Fibroblast of skin of right quadriceps (primary cell): ENCODE measurements around the gene ZSWIM6.

Experiments used
- DNase-seq: peaks from one replicate; pipeline ENCODE4 v3.0.0-alpha.2; 2013

Gene ZSWIM6

GRCh38 chr5:61333321-61333953, 1.4 kb downstream of the ZSWIM6 start:
- DNase-seq: no peak

- no peak for DNase-seq
Observed at GRCh38 chr5:61333954-61334867, 2.2 kb downstream of the ZSWIM6 start.

GRCh38 chr5:61334868-61335615, 3.0 kb downstream of the ZSWIM6 start:
- peak; percentile 79 for DNase-seq

GRCh38 chr5:61339764-61340163, 7.7 kb downstream of the ZSWIM6 start:
- no peak for DNase-seq

GRCh38 chr5:61340775-61341361, 8.8 kb downstream of the ZSWIM6 start:
- DNase-seq: no peak

- DNase-seq: peak; percentile 62
Observed at GRCh38 chr5:61342071-61342501, 10.0 kb downstream of the ZSWIM6 start.

GRCh38 chr5:61344187-61344944, 12.3 kb downstream of the ZSWIM6 start:
- DNase-seq: no peak

- peak; percentile 46 for DNase-seq
Observed at GRCh38 chr5:61346511-61346910, 14.5 kb downstream of the ZSWIM6 start.

GRCh38 chr5:61347080-61347479, 15.0 kb downstream of the ZSWIM6 start:
- DNase-seq: no peak

GRCh38 chr5:61348447-61348846, 16.4 kb downstream of the ZSWIM6 start:
- no peak for DNase-seq

GRCh38 chr5:61349935-61350334, 17.9 kb downstream of the ZSWIM6 start:
- no peak for DNase-seq

GRCh38 chr5:61350535-61350934, 18.5 kb downstream of the ZSWIM6 start:
- DNase-seq: no peak

- DNase-seq: no peak
Observed at GRCh38 chr5:61351733-61352132, 19.7 kb downstream of the ZSWIM6 start.

GRCh38 chr5:61352180-61352579, 20.1 kb downstream of the ZSWIM6 start:
- DNase-seq: no peak

GRCh38 chr5:61352612-61353156, 20.6 kb downstream of the ZSWIM6 start:
- DNase-seq: no peak

GRCh38 chr5:61353293-61353692, 21.2 kb downstream of the ZSWIM6 start:
- DNase-seq: no peak

GRCh38 chr5:61354199-61354598, 22.1 kb downstream of the ZSWIM6 start:
- no peak for DNase-seq

- no peak for DNase-seq
Observed at GRCh38 chr5:61357745-61358144, 25.7 kb downstream of the ZSWIM6 start.

GRCh38 chr5:61362796-61363368, 30.8 kb downstream of the ZSWIM6 start:
- DNase-seq: peak; percentile 28

- DNase-seq: peak; percentile 53
Observed at GRCh38 chr5:61363401-61364114, 31.5 kb downstream of the ZSWIM6 start.
